Measurements from ENCODE around the gene EWSR1. TPM values are rescaled to one million over a fixed set of nuclear protein-coding genes. Genes with fewer than 3 reads are reported as not detected.

EWSR1 gene
- total RNA-seq, 1 donor from 2014 or later: 199 TPM

GRCh38 chr22:29219881-29220670, 48.0 kb upstream of the EWSR1 start:
- no peak overlapping the region for H3K9ac ChIP-seq (ENCODE audit: low read length)
- no peaks in the 10 kb centered on the region for H3K27me3 ChIP-seq (ENCODE audit: insufficient read depth, low read length)
- no peak overlapping the region for H3K4me3 Mint-ChIP-seq (ENCODE audit: unreplicated experiment)
- DNase-seq (ENCODE audit: low read depth) (no peak), FAIRE-seq (no peak)
- no peaks in the 10 kb centered on the region for H3K79me2 ChIP-seq (ENCODE audit: insufficient read depth, low read length)
- H2AFZ ChIP-seq (ENCODE audit: low read depth, low read length): no peak overlapping the region
- H3K4me3 ChIP-seq (ENCODE audit: insufficient read depth, low read depth, low read length): no peak overlapping the region
- TF ChIP-seq CTCF (IDR thresholded peaks at IDR 0.05; ENCODE audit: insufficient read depth, low read depth, low read length) (no peak), EZH2 (IDR thresholded peaks at IDR 0.05; ENCODE audit: insufficient read depth, low read length) (no peak)
- H3K4me1 ChIP-seq (ENCODE audit: insufficient read depth, low read length): no peaks in the 10 kb centered on the region
- H3K4me2 ChIP-seq (ENCODE audit: low read length): no peak overlapping the region
- H3K36me3 Mint-ChIP-seq (ENCODE audit: low read depth, unreplicated experiment): no peaks in the 10 kb centered on the region
- H3K4me1 Mint-ChIP-seq (ENCODE audit: low read depth, unreplicated experiment): no peaks in the 10 kb centered on the region
- peaks cover 38% of the 10 kb centered on the region for H3K27me3 Mint-ChIP-seq (ENCODE audit: low read depth, unreplicated experiment)
- H3K27ac Mint-ChIP-seq (ENCODE audit: unreplicated experiment): no peak overlapping the region
- H3K9me3 ChIP-seq (ENCODE audit: insufficient read depth, low read depth, low read length): no peaks in the 10 kb centered on the region
- H4K20me1 ChIP-seq (ENCODE audit: insufficient read depth, low read length): no peaks in the 10 kb centered on the region
- H3K9me3 Mint-ChIP-seq (ENCODE audit: unreplicated experiment): no peaks in the 10 kb centered on the region
- no peaks in the 10 kb centered on the region for H3K36me3 ChIP-seq (ENCODE audit: insufficient read depth, low read length)
- no peak overlapping the region for H3K27ac ChIP-seq (ENCODE audit: low read depth, low read length)

- H3K27me3 ChIP-seq (ENCODE audit: insufficient read depth, low read length): no peaks in the 10 kb centered on the region
- no peaks in the 10 kb centered on the region for H3K36me3 Mint-ChIP-seq (ENCODE audit: low read depth, unreplicated experiment)
- no peaks in the 10 kb centered on the region for H3K36me3 ChIP-seq (ENCODE audit: insufficient read depth, low read length)
- FAIRE-seq: no peak
- no peaks in the 10 kb centered on the region for H3K4me1 ChIP-seq (ENCODE audit: insufficient read depth, low read length)
- H3K27me3 Mint-ChIP-seq (ENCODE audit: low read depth, unreplicated experiment): peaks cover 30% of the 10 kb centered on the region
- H3K27ac Mint-ChIP-seq (ENCODE audit: unreplicated experiment): no peak overlapping the region
- TF ChIP-seq EZH2 (IDR thresholded peaks at IDR 0.05; ENCODE audit: insufficient read depth, low read length) (no peak), CTCF (IDR thresholded peaks at IDR 0.05; ENCODE audit: insufficient read depth, low read depth, low read length) (no peak)
- H3K9me3 ChIP-seq (ENCODE audit: insufficient read depth, low read depth, low read length): no peaks in the 10 kb centered on the region
- H4K20me1 ChIP-seq (ENCODE audit: insufficient read depth, low read length): no peaks in the 10 kb centered on the region
- H3K4me1 Mint-ChIP-seq (ENCODE audit: low read depth, unreplicated experiment): peaks cover 4% of the 10 kb centered on the region
- no peak overlapping the region for H3K9ac ChIP-seq (ENCODE audit: low read length)
- H3K4me3 ChIP-seq (ENCODE audit: insufficient read depth, low read depth, low read length): no peak overlapping the region
- H3K4me2 ChIP-seq (ENCODE audit: low read length): no peak overlapping the region
- no peaks in the 10 kb centered on the region for H3K9me3 Mint-ChIP-seq (ENCODE audit: unreplicated experiment)
- DNase-seq (ENCODE audit: low read depth): no peak
- no peak overlapping the region for H3K4me3 Mint-ChIP-seq (ENCODE audit: unreplicated experiment)
- no peak overlapping the region for H2AFZ ChIP-seq (ENCODE audit: low read depth, low read length)
- H3K27ac ChIP-seq (ENCODE audit: low read depth, low read length): no peak overlapping the region
- H3K79me2 ChIP-seq (ENCODE audit: insufficient read depth, low read length): no peaks in the 10 kb centered on the region
Measured at GRCh38 chr22:29224121-29224858, 43.8 kb upstream of the EWSR1 start.

All from astrocyte (in vitro differentiated cells and primary cell).